Activated CD4-positive, alpha-beta T cell treated with anti-CD3 and anti-CD28 coated beads, Interleukin-10, Interleukin-2, amounts not matched to agents 100 ng/mL and 50 ng/mL, durations not matched to agents 16 hours and 8 hours (primary cell): ENCODE measurements around the gene RNF144A.

Source experiments
- DNase-seq: peaks from one replicate; pipeline ENCODE4 v3.0.0-alpha.2; 2020

The RNF144A gene

GRCh38 chr2:7010391-7011054 is 93.3 kb downstream of the RNF144A start:
- DNase-seq, result no peak

DNA sequence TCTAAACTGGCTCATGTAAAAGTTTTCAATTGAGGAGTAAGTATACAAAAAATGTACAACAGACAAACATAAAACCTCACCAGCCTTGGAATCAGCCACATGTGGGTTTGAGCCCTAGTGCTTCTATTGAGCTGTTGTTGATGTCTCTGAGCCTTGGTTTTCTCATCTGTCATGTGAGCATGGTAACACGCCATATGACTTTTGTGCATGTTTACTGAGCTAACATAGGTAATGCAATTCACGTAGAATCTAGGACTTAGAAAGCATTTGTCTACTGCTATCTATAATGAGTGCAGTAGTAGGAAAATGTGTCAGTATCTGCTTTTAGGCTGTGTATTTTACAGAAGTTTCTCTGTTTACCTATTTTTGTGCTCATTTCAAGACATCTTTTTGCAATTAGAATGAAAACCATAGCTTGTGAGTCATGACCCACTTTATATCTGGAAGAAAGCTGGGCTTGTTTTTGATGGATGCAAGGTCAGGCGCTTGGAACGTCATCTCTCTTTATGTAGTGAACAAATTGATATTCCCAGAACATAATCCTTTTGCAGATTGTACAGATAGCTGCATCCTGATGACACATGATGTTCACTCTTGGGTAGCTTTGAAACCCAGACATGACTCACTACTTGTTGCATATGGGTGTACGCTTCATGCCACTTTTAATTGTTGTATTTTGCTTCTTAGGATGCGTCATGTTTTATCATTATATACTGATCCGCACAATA is 94.3 kb downstream of the RNF144A start:
- peak; percentile 16 for DNase-seq

DNA sequence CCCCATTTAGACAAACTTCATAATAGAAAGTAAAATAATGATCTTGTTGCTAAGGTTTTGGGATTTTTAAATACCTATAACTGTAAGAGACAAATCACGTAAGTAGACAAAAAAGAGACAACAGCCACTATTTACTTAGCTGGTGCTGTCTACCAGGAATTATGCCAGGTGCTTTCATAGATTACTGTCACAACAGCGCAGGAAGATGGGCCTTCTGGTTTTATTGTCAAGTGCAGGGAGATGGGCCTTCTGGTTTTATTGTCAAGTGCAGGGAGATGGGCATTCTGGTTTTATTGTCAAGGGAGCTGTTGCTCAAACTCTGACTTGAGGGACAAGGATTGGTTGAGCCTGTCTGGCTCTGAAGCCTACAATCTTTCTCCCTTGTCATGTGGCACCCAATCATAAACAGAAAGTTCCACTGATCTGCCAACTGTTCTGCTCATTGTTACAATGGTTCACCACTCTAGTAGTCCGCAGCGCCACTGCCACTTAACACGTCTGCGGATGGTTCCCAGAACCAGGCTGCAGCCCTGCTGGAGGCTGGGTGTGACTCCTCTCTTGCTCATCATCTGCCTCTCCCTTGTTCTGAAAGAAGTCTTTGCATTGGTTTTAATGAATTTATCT is 95.0 kb downstream of the RNF144A start:
- DNase-seq, result no peak

- DNase-seq, result peak; percentile 63
Measured at GRCh38 chr2:7013471-7014160, 96.4 kb downstream of the RNF144A start.

DNA sequence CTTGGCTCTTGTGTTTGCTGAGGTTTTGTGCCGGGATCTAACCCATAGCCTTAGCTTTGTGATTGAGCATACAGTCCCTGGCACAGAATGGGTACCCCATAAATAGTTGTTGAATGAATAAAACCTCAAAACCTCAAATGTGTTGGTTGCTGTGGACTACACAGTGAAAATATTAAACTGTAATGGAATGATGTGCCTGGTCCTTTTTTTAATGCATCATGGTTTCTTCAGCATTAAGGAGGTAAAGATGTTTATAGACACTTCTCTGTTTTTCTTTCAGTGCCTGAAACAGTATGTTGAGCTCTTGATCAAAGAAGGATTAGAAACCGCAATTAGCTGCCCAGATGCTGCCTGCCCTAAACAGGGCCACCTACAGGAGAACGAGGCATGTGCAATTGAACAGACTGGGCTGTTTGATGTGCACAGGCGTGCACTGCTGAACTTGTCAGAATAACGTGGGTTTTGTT is 97.0 kb downstream of the RNF144A start:
- peak; percentile 44 for DNase-seq

DNA sequence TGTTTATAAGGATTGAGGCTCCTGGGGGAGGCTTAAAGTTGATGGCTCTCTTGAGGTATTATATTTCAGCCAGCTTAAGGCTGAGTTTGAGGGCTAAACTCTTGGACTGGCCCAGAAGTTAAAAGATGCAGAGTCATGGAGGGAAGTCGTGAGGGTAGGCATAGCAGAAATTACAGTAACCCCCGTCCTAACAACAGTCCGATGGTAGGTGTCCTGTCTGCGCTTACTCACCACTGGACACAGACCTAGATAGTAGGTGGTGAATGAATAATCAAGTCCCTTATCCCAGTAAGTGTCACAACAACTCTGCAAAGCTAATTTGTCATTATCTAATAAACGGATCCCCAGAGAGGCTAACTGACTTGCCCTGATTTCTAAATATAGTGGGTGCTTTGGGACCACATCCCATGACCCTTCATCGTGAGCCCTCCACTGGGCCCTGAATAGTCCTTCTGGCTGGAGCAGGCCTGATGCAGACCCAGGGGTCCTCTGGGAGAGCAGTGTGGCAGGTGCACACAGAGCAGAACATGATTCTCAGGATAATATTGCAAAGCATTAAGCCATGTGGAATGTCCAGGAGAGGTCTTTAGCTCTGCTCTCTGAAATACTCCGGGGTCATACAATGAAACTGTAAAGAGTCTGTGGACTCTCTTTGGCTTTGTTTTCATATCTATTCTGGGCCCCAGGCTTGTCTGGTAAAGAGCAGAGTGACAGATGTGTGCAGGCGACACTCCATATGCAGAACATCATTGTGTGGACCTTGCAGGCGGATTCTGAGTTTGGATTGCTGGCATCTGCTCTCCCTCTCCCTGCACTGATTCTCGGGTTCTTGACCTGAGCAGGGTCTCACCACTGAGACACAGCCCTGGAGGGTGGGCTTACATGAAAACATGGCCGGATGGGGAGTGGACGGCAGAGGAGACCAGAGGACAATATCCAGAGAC is 98.1 kb downstream of the RNF144A start:
- no peak for DNase-seq

DNA sequence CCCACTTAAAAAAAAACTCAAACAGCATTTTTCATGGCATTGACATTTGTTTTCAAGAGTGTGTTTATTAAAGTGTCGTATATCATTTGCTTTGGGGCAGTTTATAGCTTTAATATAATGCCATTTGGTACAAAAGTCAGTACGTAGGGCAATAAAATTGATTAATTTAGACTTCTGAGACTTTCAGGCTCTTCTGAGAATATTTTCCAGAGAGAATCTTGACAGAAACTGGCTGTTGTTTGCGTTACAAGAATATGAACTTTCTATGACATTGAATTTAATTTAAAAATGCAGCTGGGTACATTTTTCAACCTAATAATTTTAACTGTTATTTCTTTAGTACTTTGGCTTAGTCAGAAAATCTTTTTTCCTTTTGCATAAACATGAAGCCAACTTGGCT is 98.9 kb downstream of the RNF144A start:
- no peak for DNase-seq

DNA sequence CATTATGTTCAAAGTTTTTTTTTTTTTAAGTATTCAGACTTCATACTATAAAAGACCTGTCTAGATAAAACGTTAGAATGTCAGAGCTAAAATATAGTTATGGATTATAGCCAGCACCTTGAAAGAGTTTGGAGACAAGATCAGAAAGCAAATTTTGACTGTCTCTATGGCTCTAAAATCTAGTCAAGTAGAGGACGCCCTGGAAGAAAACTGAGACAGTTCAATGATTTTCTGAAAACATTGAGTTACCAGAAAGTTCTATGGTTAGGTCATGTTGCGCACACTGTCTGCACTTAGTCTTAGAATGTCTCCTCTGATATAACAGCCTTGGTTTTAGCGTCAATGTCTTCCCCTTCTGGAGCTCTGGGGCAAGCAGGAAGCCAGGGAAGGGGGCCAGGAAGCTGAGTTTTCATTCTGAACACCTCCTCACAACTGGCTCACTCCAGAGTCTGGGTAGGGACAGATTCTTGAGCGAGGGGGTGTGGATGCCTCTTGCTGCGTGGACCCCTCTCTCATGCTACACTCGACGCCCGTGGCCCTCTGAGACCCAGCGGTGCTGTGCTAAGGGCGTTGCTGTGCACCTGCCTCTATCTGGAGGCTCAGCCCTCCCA is 99.5 kb downstream of the RNF144A start:
- no peak for DNase-seq

GRCh38 chr2:7017671-7018281 is 100.6 kb downstream of the RNF144A start:
- DNase-seq, result no peak

GRCh38 chr2:7018282-7018701 is 101.1 kb downstream of the RNF144A start:
- DNase-seq, result no peak

DNA sequence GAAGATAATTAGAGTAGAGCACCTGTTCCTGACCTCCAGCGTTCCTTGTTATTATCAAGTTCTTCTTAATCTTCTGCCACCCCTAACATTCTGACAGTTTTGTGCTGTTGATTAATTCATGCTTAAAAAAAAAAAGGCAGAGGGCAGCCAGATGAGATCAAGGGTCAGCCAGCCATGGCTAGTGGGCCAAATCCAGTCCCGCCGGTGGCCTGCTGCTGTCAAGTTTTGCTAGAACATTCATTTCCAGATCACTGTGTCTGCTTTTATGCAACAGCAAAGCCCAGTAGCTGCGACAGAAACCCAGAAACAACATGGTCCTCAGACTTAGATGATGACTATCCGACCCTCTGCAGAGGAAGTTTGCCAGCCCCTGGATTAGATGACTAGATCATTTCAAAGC is 101.6 kb downstream of the RNF144A start:
- no peak for DNase-seq

DNA sequence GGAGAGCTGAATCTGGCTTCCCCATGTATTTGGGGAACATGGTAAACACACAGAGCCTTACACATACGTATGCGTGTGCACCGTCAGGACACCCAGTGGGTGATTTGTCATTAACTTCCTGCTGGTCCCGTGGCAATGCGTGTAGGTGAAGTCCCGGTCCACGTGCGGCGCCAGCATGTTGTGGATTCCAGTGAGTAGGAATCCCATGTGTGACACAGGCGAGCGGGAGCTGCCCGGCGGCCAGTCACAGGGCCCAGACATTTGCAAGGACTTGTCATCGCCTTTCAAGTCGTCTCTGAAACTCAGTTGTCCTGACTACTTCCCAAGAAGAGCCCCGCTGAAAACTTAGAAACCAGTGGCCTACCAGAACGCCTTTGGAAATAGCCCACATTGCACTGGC is 102.0 kb downstream of the RNF144A start:
- no peak for DNase-seq

DNA sequence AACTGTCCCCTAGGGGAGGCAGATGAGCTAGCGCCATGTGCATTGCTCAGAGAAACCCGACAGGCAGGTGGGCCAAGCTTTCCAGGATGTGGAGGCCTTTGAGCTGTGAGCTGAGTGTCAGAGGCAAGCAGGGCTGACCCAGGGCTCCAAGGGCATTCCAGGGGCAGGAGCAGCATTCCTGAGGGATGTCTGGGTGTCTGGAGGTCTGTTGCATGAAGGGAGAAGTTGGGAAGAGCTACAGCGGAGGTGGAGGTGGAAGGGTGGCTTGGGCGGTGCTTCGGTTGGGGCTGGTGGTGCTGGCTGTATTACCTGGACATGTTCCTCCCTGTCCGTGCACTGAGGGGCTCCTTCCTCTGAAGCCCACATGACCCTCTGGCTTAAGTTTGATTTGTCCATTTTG is 102.8 kb downstream of the RNF144A start:
- no peak for DNase-seq

- DNase-seq, result no peak
Measured at GRCh38 chr2:7020468-7020867, 103.3 kb downstream of the RNF144A start.

GRCh38 chr2:7020939-7021470 is 103.8 kb downstream of the RNF144A start:
- DNase-seq, result no peak

DNA sequence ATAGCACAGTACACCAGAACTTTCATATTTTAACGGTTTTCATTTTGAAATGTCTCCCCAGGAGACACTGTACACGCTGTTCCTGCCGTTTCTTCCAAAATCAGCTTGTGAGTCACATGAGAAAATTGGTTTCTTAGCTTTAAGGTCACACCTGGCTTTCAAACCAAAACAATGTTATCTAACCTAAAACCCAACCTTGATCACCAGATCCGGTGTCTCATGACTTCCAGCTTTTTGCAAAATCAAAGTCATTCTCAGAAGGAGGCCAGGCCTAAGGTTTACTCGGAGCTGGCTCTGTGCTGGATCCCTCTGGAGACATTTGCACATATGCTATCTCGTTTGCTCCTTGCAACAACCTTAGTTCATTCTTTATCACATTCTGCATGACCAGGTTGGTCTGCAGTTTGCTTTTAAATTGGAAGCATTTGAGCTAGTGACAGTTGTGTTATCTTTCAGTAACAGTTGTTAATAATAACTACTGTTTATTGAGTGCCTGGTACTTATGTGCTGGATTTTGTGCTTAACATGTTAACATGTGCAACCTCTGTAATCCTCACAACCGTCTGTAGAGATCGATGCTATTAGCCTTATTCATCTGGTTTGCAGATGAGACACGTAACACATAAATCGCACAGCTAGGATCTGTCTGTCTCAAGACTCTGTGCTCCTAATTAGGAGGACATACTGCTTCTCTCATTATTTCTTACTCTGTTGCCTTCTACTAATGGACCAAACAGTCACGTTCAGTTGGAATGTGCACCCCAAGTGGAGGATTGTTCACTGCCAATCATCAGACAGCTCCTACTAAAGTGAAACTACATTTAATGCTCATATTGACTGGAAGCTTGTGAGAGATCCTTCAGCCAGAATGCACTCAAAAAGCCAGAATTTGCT is 105.5 kb downstream of the RNF144A start:
- no peak for DNase-seq

- DNase-seq, result no peak
Measured at GRCh38 chr2:7023542-7023941, 106.3 kb downstream of the RNF144A start.

DNA sequence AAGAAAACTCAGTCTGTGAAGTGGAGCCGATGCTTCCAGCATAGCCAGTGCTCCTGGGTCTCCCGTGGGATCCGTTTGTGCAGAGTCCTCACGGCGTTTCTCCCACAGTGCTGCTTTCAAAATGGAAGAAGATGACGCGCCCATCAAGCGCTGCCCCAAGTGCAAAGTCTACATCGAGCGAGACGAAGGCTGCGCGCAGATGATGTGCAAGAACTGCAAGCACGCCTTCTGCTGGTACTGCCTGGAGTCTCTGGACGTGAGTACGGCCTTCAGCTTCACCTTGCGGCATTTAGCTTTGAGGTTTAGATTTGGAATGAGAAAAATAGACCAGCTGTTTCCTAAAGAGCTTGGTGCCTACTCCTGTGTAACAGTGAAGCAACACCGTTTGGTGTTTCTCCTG is 107.0 kb downstream of the RNF144A start:
- no peak for DNase-seq

DNA sequence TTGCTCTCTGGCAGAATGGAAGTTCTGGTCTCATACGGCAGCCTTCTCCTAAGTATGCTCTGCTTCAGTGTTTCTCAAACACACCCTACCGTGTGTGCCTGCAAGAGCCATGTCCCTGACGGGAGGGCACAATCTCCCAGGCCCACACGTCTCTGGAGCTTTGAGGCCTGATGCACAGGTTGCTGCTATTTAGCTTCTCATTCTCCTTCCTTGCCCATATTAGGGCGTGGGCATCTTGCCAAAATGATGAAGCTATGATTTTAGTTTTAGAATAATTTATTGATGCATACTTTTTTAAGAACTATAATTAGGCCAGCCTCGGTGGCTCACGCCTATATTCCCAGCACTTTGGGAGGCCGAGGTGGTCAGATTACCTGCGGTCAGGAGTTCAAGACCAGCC is 107.9 kb downstream of the RNF144A start:
- DNase-seq, result no peak

DNA sequence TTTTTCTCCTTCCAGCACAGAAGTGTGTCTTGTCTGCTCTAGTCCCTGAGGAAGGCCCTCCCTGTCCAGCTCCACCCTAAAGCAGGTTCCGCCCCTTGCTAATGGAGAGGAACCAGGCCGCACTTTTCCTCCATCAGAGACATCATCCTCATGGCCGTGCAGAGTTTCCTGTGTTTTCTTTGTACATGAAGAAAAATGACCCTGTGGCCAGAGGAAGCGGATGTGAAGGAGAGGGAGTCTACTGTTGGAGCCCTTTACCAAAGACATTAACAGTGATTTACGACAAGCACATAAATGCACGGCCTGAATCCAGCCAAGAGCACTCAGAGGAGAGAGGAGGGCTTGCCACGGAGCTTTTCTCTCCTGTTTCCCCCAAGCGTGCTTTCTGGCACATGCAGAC is 109.5 kb downstream of the RNF144A start:
- no peak for DNase-seq
